GM11168 (cell line): ENCODE results near the gene CEP164.

Experiments
- in situ Hi-C: fragments of 300-500 bp; cut with MboI; formaldehyde crosslinking; loops from one replicate; pipeline ENCODE4 v1.12.0; 2022; ENCODE audit warnings: low sequenced_read_pairs; ENCODE audit not compliant: unreplicated experiment

Gene CEP164

GRCh38 chr11:117327567-117328374 lies at the start of gene CEP164:
Gene CEP164, plus strand, starts transcription at chr11:117327854. Its CDS starts 10,733 bp downstream, at chr11:117338587.
- in situ Hi-C loops, result no loop called here

GRCh38 chr11:117278347-117278746 lies 49.3 kb upstream of the CEP164 start:
- in situ Hi-C loops, result no loop called here

- in situ Hi-C loops, result loop anchor here (5.0 kb wide), 1 partner anchor 37 kb away; the partner anchor contains the start of gene BACE1
These were observed 47.8 kb upstream of the CEP164 start for GRCh38 chr11:117279711-117280376.

GRCh38 chr11:117281159-117281558 lies 46.5 kb upstream of the CEP164 start:
- in situ Hi-C loops, result loop anchor here (5.0 kb wide), 1 partner anchor 36 kb away; the partner anchor contains the start of gene BACE1

GRCh38 chr11:117281869-117282268 lies 45.8 kb upstream of the CEP164 start:
- in situ Hi-C loops, result loop anchor here (5.0 kb wide), 1 partner anchor 35 kb away; the partner anchor contains the start of gene BACE1

DNA sequence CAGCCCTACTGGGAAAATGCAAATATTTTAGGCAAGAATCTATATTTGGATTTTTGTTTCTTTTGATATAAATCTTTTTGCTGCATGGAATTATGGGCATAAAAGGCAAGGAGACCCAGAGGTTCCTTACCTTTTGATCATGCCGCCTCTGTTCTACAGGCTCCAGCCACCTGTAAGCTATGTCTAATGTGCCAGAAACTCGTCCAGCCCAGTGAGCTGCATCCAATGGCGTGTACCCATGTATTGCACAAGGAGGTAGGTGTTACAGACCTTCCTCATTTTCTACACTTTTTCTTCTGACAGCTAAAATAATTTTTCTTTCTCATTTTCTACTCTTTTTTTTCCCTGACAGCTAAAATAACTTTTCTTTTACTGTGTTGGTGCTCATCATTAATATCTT lies 44.7 kb upstream of the CEP164 start:
- in situ Hi-C loops, result loop anchor here (5.0 kb wide), 1 partner anchor 34 kb away; the partner anchor contains the start of gene BACE1

- in situ Hi-C loops, result loop anchor here (5.0 kb wide), 1 partner anchor 33 kb away; the partner anchor contains the start of gene BACE1
These were observed 43.6 kb upstream of the CEP164 start for GRCh38 chr11:117284053-117284452.

GRCh38 chr11:117286588-117286987 lies 41.1 kb upstream of the CEP164 start:
- in situ Hi-C loops, result no loop called here

- in situ Hi-C loops, result no loop called here
These were observed 40.0 kb upstream of the CEP164 start for GRCh38 chr11:117287668-117288067.

GRCh38 chr11:117289795-117290194 lies 37.9 kb upstream of the CEP164 start:
- in situ Hi-C loops, result no loop called here

GRCh38 chr11:117290809-117291396 lies 36.8 kb upstream of the CEP164 start, which contains the start of gene BACE1-AS:
Gene BACE1-AS, plus strand, starts transcription at chr11:117291346.
- in situ Hi-C loops, result no loop called here

DNA sequence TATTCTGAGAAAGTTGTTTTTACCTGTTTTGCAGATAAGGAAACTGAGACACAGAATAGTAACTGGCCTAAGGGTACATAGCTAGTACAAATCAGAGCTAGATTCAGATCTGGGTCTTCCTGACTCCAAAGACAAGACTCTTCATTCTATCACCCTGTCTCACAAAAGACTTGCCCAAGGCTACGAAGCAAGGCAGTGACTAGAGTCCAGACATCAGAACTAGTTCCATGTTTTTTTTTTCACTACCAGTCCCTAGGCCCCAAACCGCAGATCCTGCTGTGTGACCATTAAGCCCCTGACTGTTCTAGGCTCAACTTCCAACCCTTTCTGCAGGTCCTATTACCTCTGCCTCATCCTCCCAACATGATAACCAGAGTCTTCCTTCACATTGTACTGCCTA lies 35.0 kb upstream of the CEP164 start:
- in situ Hi-C loops, result no loop called here

- in situ Hi-C loops, result no loop called here
These were observed 32.1 kb upstream of the CEP164 start for GRCh38 chr11:117295438-117296137.

- in situ Hi-C loops, result no loop called here
These were observed 30.8 kb upstream of the CEP164 start for GRCh38 chr11:117296881-117297280.

DNA sequence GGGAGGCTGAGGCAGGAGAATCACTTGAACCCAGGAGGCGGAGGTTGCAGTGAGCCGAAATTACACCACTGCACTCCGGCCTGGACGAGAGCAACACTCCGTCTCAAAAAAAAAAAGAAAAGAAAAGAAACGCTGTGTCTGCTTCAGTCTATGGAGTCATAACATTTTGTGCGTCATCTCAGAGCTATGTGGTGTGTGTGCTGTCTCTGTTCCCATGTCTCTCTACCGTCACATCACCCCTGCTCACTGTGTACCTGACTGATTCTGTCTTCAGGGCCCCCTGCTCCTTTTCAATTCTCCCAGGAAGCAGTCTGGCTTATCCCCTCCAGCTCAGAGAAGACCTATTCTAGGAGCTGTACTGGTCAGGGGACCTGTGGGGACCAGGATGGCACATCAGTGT lies 29.5 kb upstream of the CEP164 start:
- in situ Hi-C loops, result no loop called here

GRCh38 chr11:117299351-117300282 lies 28.0 kb upstream of the CEP164 start:
- in situ Hi-C loops, result no loop called here

DNA sequence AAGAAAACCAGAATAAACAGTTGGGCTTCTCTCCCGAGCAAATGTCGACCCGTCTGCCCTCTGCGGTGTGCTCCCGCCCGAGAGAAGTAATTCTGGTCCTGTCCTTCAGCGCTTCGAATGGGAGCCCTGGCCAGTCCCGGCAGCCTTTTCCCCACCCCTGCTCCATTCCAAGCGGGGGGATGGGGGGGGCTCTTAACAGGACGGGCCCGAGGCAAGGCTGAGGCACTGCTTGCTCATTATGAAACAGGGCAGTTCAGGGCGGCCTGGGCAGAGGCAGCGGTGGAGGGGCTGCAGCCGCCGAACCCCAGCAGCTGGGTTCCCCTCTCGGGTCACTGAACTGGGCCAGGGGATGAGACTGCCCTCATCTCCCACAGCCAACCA lies 27.4 kb upstream of the CEP164 start:
- in situ Hi-C loops, result no loop called here

GRCh38 chr11:117300773-117301172 lies 26.9 kb upstream of the CEP164 start:
- in situ Hi-C loops, result no loop called here

GRCh38 chr11:117302228-117302627 lies 25.4 kb upstream of the CEP164 start:
- in situ Hi-C loops, result no loop called here
